Hepatic stellate cell (primary cell): ENCODE measurements around the gene MDFI.

ENCODE experiments used
- DNase-seq: peaks from one replicate; pipeline ENCODE4 v3.0.0; 2011; ENCODE audit warnings: low spot score

The MDFI gene

DNA sequence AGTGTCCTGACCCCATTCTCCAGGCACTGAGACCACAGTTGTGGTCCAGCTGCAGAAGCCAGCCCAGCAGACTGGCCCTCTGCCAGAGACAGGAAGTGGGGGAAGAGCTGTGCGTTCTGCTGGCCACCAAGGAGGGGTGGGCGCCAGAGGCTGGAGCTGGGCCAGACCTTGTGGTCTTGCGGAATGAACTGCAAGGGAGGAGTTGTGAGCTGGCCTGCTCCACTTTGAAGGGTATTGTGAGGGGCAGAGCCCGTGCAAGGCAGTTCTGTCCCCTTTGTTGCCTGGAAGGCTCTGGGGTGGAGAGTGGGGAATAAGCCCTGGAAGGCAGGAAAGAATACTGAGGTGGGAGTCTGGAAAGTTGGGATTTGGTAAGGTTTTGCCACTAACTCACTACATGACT is 3.6 kb upstream of the MDFI start:
- no peak for DNase-seq

DNA sequence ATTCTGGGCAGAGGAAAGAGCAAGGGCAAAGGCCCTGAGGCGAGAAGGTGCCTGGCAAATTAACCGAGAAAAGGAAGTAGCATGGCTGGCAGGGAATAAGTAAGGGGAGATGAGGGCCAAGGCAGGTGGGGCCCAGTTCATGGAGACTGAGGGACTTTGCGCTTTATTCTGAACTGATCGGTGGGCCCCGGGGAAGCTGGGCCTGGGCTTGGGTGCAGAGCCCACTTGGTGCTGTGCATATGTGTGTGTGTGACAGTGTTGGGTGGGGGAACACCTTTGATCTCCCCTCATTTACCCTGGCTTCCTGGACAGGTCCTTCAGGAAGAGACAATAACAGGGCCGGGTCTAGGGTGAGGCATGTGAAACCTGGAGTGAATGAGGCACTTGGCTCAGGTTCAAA is 2.9 kb upstream of the MDFI start:
- DNase-seq, result no peak

- no peak for DNase-seq
Measured at GRCh38 chr6:41636833-41637193, 1.5 kb upstream of the MDFI start.

DNA sequence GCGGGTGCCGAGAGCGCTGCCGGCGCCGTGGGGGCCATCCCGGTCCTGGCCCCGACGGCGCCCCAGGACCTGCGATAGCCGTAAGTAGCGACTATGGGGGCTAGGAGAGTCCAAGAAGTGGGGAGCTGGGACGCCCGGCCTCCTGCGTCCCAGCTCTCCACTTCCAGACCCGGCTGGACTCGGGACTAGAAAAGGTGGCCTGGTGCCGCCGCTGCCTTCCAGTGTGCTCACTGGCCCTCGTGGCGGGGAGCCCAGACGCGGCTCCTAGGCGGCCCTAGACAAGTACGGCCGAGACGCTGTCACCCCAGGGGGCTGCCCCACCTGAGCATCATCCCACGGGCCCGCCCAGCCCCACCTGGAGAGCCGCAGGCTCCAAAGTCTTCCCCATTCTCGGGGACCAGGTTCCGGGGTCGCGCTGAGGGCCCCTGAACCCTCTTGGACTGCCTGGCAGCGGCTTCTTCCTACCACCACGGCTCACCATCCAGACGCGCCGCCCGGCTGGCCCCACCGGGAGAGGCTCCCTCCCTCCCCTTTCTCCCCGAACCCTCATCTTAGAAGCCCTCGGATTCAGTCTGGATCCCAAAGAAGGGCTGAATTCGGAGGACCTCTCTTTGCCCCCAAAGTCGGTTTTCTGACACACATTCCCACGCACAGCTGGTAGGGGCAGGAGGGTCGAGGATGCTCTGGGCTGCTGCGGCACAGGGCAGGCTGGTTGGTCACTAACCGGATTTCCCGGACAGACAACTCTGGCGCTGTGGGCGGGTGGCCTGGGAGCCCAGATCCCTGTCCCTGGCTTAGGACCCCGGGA is 870 bp upstream of the MDFI start:
- no peak for DNase-seq

DNA sequence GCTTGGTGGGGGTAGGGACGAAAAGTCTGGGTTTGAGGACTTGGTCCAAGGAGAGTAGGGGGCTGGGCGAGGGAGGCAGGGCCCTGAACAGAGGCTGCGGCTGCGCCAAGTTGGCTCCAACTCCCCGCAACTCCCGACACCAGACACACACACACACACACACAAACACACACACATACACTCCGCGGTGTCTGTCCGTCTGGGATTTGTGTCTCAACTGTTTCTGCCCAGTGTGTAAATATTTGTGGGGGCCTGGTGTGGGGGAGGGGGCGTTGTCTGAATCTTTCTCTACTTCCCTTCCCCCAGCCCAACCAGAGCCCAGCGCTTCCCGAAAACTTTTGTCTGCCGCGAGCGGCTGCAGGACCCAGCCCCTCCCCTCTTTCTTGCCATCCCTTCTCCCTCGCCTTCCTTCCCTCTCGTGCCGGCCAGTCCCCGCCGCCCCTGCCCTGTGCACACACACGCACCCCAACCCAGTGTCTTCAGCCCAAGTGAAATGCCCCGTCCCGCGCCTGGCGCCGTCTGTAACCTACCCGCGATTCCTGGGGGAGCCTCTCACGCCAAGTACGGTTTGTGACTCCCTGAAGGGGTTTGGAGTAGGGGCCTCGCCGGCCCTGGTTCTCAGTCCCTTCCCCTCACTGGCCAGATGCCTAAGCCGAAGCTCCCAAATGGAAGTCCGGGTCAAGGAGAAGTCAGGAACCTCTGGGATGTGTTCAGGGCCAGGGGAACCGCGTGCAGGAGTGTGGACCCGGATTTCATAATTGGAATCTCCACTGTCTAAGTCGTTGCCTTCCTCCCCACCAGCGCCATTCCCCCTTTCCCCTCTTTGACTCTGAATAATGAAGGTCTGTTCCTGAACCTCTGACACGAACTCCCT is 904 bp downstream of the MDFI start:
- no peak for DNase-seq

DNA sequence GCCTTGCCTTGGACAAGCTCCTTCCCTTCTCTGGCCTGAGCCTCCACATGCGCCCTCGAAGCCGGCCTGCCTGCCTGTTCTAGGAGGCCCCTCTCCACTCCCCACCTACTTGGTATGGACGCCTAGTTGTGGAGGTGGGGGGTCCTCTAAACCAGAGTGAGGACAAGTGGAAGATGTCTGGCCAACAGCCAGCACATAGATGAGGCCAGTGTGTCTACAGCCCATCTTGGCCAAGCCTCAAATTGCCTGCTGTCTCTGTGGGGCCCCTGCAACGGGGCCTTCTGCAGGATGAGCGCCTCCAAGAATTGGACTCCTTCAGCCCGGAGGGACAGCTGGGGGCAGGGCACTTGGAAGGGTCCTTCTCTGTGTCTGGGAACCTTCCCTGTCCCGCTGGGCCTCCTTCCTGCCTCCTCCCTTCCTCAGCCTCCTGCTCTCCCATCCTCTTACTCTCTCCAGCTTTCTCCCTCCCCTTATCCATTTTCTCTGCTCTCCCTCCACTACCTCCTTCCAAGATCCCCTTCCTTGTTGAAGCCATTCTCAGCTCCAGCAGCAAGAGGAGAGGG is 1.6 kb downstream of the MDFI start:
- no peak for DNase-seq

GRCh38 chr6:41640426-41640825 is 2.2 kb downstream of the MDFI start:
- DNase-seq, result no peak

DNA sequence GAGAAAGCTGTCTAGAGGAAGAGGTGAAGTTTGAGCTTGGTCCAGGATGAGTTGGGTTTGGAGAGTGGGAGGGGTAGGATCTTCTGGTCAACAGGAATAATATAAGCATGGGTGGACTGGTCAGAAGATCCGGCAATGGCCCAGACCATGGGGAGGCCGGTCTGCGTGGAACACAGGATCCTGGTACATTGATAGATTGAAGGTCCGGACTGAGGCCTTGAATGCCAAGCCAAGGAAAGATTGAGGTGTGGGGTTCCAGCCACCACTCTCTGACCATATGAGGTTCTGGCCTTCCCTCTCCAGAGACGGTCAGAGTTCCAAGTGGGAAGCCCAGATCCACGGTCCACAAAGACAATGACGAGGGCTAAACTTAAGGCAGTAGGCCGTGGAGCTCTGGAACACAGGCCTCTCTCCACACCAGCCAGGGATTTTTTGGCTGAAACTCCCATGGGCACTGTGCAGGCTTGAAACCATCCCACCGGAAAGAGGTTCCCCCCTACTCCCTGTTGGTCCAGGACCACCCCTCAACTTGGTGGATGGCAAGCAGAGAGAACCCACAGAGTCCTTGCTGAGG is 3.2 kb downstream of the MDFI start:
- no peak for DNase-seq

GRCh38 chr6:41642090-41642959 is 4.1 kb downstream of the MDFI start:
- no peak for DNase-seq

- DNase-seq, result no peak
Measured at GRCh38 chr6:41642960-41643898, 5.0 kb downstream of the MDFI start.

GRCh38 chr6:41643899-41644269 is 5.6 kb downstream of the MDFI start:
- no peak for DNase-seq

DNA sequence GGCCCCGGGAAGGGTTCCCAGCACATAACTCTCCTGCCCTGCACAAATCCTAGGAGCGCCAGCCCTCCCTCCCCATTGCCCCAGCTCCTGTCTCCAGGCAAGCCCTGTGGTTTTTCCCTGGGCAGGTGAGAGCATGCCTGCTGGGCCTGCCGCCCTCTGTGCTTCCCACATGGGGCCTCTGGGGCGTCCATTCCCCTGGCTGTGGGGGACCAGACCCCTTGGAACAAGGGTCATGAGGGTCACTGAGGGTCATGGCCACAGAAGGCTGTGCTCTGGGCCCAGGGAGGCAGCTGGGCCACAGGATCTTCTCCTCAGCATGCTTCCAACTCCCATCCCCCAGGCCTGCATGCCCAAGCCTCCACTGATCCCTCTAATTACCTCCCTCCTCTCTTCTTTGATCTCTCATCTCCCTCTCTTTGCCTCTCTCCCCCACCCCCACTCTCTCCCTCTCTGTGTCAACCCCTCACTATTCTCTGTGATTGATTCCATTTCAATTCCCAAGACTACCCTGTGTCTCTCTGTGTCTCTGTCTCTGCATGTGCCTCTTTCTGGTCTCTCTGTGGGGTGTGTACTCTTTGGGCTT is 6.1 kb downstream of the MDFI start:
- DNase-seq, result no peak

DNA sequence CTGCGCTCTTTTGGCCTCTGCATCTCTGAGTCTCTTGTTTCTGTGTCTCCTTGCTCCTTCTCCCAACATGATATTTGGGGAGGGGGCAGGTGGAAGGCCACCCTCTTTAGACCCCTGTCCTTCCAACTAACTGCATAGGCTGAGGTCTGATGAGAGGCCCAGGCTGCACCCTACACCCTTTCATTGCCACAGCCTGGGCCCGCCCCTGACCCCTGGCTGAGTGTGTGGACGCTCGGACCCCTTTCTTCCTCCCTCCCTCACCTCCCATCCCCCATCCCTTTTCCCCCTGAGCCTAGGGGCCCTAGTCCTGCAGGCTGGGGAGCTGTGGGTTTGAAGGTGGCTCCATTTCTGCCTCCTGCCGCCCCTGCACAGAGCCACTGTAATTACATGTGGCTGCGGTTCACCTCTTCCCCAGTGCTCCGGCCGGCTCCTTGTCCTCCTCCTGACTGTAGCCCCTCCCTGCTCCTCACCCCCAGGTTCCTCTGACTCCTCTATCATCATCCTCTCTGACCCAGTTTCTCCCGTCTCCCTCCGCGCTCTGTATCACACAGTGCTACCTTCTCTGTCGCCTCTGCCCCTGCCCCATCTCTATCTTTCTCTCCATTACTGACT is 6.8 kb downstream of the MDFI start:
- no peak for DNase-seq

GRCh38 chr6:41646026-41646795 is 7.9 kb downstream of the MDFI start:
- DNase-seq, result no peak

- no peak for DNase-seq
Measured at GRCh38 chr6:41647061-41647511, 8.8 kb downstream of the MDFI start.

- DNase-seq, result no peak
Measured at GRCh38 chr6:41648070-41648585, 9.9 kb downstream of the MDFI start.

GRCh38 chr6:41648921-41649320 is 10.7 kb downstream of the MDFI start:
- DNase-seq, result no peak

- DNase-seq, result no peak
Measured at GRCh38 chr6:41649596-41649995, 11.3 kb downstream of the MDFI start.

DNA sequence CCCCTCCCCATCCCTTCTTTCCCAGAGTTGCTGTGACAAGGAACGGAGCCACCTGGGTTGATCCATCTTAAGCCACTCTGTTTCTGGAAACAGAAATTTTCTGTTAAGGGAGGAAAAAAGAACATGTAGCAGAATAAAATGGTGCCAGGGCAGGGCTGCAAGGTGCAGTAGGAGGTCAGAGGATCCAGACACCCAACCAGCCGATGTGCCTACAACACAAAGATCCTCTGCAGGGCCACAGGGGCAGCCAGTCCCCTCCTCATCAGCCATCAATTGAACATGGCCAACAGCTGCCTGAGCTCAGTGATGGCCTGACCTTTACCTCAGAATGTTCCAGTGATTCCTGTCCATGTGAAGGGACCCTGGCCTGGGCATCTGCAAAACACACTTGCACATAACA is 11.9 kb downstream of the MDFI start:
- DNase-seq, result no peak
